HepG2 (cell line): Measurements from ENCODE around the gene GATB. TPM values are rescaled to one million over a fixed set of nuclear protein-coding genes. Genes with fewer than 3 reads are reported as not detected.

Experiments
- ATAC-seq: fragments of 200-7000 bp; cut with Tn5 transposase; 3 replicates; pipeline ENCODE4 v1.9.1; 2020; ENCODE audit warnings: mild to moderate bottlenecking, moderate library complexity
- BruUV-seq: library from RNA; stranded (reverse); fragments of 400-500 nt; replicated peaks from 2 replicates; lab custom pipeline; 2021; lab: Mats Ljungman, UMichigan
- CTCF ChIA-PET: fragments of 300-600 bp; formaldehyde crosslinking; extraction: SDS; loops from one replicate; lab custom pipeline; 2021; ENCODE audit warnings: low total read pairs, inconsistent platforms, low intra/inter-chr PET ratio; lab: Yijun Ruan, JAX
- POLR2A ChIA-PET: fragments of 350-600 bp; sonication (Branson Sonifier 250); formaldehyde crosslinking; loops from one replicate; lab custom pipeline; 2020; ENCODE audit warnings: antibody characterized with exemption, inconsistent platforms; lab: Yijun Ruan, JAX
- DNase-seq: peaks from one replicate; pipeline ENCODE4 v3.0.0-alpha.2; 2015; ENCODE audit warnings: low spot score
- FAIRE-seq: peaks from 3 replicates; lab custom pipeline; 2011; peaks lifted over from hg19 to GRCh38; lab: Jason Lieb, UNC
- H2AFZ ChIP-seq: one replicate; pipeline ENCODE4 v1.6.1; 2011; ENCODE audit warnings: low read length, inconsistent platforms
- H3K27ac ChIP-seq: fragments of 300-600 bp; 3 replicates; pipeline ENCODE4 v1.8.0; 2011; ENCODE audit warnings: mixed run types, mild to moderate bottlenecking, mixed read lengths, low read length, inconsistent platforms; ENCODE audit not compliant: insufficient read depth; ENCODE audit errors: extremely low read length
- H3K27me3 ChIP-seq, 2 experiments: fragments of 200-600 bp in 1 of 2; 2 replicates in 1 of 2; 3 replicates in 1 of 2; pipeline versions ENCODE4 v1.6.0 to v1.8.0; 2011; ENCODE audit warnings: low read length in 2 of 2, mild to moderate bottlenecking in 2 of 2, moderate library complexity in 2 of 2, inconsistent platforms in 1 of 2; ENCODE audit not compliant: insufficient read depth in 2 of 2, control insufficient read depth in 1 of 2
- H3K36me3 ChIP-seq, 2 experiments: fragments of 200-600 bp in 1 of 2; replicated peaks in 1 of 2; 2 replicates in 1 of 2; 3 replicates in 1 of 2; pipeline versions ENCODE4 v1.5.1 to v1.8.0; 2011; ENCODE audit warnings: low read length in 2 of 2, inconsistent platforms in 1 of 2; ENCODE audit not compliant: insufficient read depth in 2 of 2, control insufficient read depth in 1 of 2
- H3K4me1 ChIP-seq: 2 replicates; pipeline ENCODE4 v1.5.1; 2012; ENCODE audit warnings: low read length, inconsistent platforms; ENCODE audit not compliant: insufficient read depth
- H3K4me2 ChIP-seq: 2 replicates; pipeline ENCODE4 v1.6.0; 2011; ENCODE audit warnings: low read depth, low read length, inconsistent platforms
- H3K4me3 ChIP-seq, 3 experiments: fragments of 200-600 bp in 1 of 3; sonication (generic), shearing (Covaris generic) in 1 of 3; replicated peaks in 1 of 3; 2 replicates each; pipeline ENCODE4 v1.5.1; 2011 to 2016; ENCODE audit warnings: low read length in 3 of 3, inconsistent platforms in 2 of 3, low read depth in 2 of 3, mild to moderate bottlenecking in 2 of 3, control low read depth in 1 of 3, mixed read lengths in 1 of 3; ENCODE audit not compliant: insufficient read depth in 1 of 3
- H3K79me2 ChIP-seq: one replicate; pipeline ENCODE4 v1.6.1; 2011; ENCODE audit warnings: low read length, inconsistent platforms; ENCODE audit not compliant: insufficient read depth
- H3K9ac ChIP-seq: 2 replicates; pipeline ENCODE4 v1.6.0; 2011; ENCODE audit warnings: mild to moderate bottlenecking, low read depth, low read length, inconsistent platforms; ENCODE audit not compliant: insufficient read depth
- H3K9me3 ChIP-seq: 2 replicates; pipeline ENCODE4 v1.5.1; 2012; ENCODE audit warnings: mild to moderate bottlenecking, low read length
- H4K20me1 ChIP-seq: 2 replicates; pipeline ENCODE4 v1.6.0; 2011; ENCODE audit warnings: inconsistent platforms, mild to moderate bottlenecking, low read length, moderate library complexity; ENCODE audit not compliant: insufficient read depth
- ATAD3A ChIP-seq: sonication (generic); formaldehyde crosslinking; IDR thresholded peaks from 2 replicates; pipeline ENCODE4 v1.4.0; 2020; ENCODE audit warnings: missing genetic modification reagents
- ATF1 ChIP-seq: IDR thresholded peaks from 2 replicates; pipeline ENCODE4 v1.6.1; 2016; ENCODE audit warnings: mild to moderate bottlenecking, control low read depth
- FOXA1 ChIP-seq, 2 experiments: fragments of 450-650 bp in 1 of 2; sonication (generic) in 1 of 2; formaldehyde crosslinking in 1 of 2; IDR thresholded peaks; 2 replicates each; pipeline versions ENCODE4 v1.4.0 to v1.6.1; 2016 to 2020; ENCODE audit warnings: missing genetic modification reagents in 1 of 2
- FOXJ3 ChIP-seq: sonication (generic); formaldehyde crosslinking; IDR thresholded peaks from 2 replicates; pipeline ENCODE4 v1.4.0; 2020; ENCODE audit warnings: missing genetic modification reagents, mild to moderate bottlenecking, borderline replicate concordance
- ISL2 ChIP-seq: sonication (generic); formaldehyde crosslinking; IDR thresholded peaks from 2 replicates; pipeline ENCODE4 v1.5.0; 2020; ENCODE audit warnings: missing genetic modification reagents
- RARG ChIP-seq: sonication (generic); formaldehyde crosslinking; IDR thresholded peaks from 2 replicates; pipeline ENCODE4 v1.4.0; 2020; ENCODE audit warnings: low read depth, mild to moderate bottlenecking, missing genetic modification reagents
- XBP1 ChIP-seq: sonication (generic); formaldehyde crosslinking; IDR thresholded peaks from 2 replicates; pipeline ENCODE4 v1.5.0; 2020; ENCODE audit warnings: missing genetic modification reagents
- ZFYVE20 ChIP-seq: sonication (generic); formaldehyde crosslinking; IDR thresholded peaks from 2 replicates; pipeline ENCODE4 v1.8.0; 2023; ENCODE audit warnings: low read depth, mild to moderate bottlenecking, moderate library complexity, missing genetic modification reagents, borderline replicate concordance
- ZNF3 ChIP-seq: IDR thresholded peaks from 2 replicates; pipeline ENCODE4 v1.7.0; 2017; ENCODE audit warnings: inconsistent platforms
- ZNF660 ChIP-seq: sonication (generic); formaldehyde crosslinking; IDR thresholded peaks from 2 replicates; pipeline ENCODE4 v1.5.1; 2020; ENCODE audit warnings: mild to moderate bottlenecking, low read depth, missing genetic modification reagents, borderline replicate concordance
- ZNF670 ChIP-seq: sonication (generic); formaldehyde crosslinking; IDR thresholded peaks from 2 replicates; pipeline ENCODE4 v1.8.0; 2022; ENCODE audit warnings: mild to moderate bottlenecking, missing genetic modification reagents, borderline replicate concordance
- ZNF709 ChIP-seq: sonication (generic); formaldehyde crosslinking; IDR thresholded peaks from 2 replicates; pipeline ENCODE4 v1.5.0; 2020; ENCODE audit warnings: mild to moderate bottlenecking, missing genetic modification reagents
- ZNF792 ChIP-seq: IDR thresholded peaks from 2 replicates; pipeline ENCODE4 v1.6.1; 2016
- whole genome bisulfite sequencing: methylation state at CpG from one replicate; pipeline ENCODE4 v1.1.6; 2017; ENCODE audit warnings: low lambda C conversion rate; 5-methylcytosine and 5-hydroxymethylcytosine counted together
- in situ Hi-C: cut with HindIII; loops from 2 replicates; pipeline ENCODE4 v1.10.0; 2017; ENCODE audit warnings: low pct_unique_long_range_greater_than_20kb; ENCODE audit not compliant: extremely low pct_ligation_motif_present
- intact Hi-C: fragments of 100-400 bp; cut with micrococcal nuclease; formaldehyde crosslinking; loops from one replicate; pipeline ENCODE4 v1.10.0; 2022; ENCODE audit not compliant: unreplicated experiment
- polyA plus RNA-seq, 8 experiments: library from polyadenylated mRNA; depleted of rRNA in 3 of 8; stranded (reverse) in 7 of 8; unstranded in 1 of 8; fragments of >200 nt; fragmentation: Illumina TruSeq in 4 of 8; extraction: Trizol in 4 of 8; gene quantifications; 2 replicates each; pipeline versions ENCODE4 v1.2.1 to v1.2.3, GENCODE V29; 2011 to 2016; ENCODE audit warnings: low read depth in 4 of 8, missing spikeins in 1 of 8, mixed read lengths in 1 of 8; ENCODE audit not compliant: insufficient read depth in 1 of 8
- total RNA-seq, 5 experiments: library from RNA; depleted of rRNA; stranded (reverse); fragments of >200 nt; fragmentation: Illumina TruSeq; extraction: Trizol; gene quantifications; 2 replicates each; pipeline ENCODE4 v1.2.3, GENCODE V29; 2016; ENCODE audit warnings: low read depth in 1 of 5
- TF ChIP-seq, protein P1 (sequence below): IDR thresholded peaks from 2 replicates; pipeline ENCODE4 v1.6.1; 2012; ENCODE audit warnings: inconsistent platforms
- TF ChIP-seq, protein P2 (sequence below): sonication (generic); formaldehyde crosslinking; conservative IDR thresholded peaks from 2 replicates; pipeline ENCODE4 v1.4.0; 2020; ENCODE audit warnings: missing genetic modification reagents
- TF ChIP-seq, protein P3 (sequence below): sonication (generic); formaldehyde crosslinking; IDR thresholded peaks from 2 replicates; pipeline ENCODE4 v1.8.1; 2023; ENCODE audit warnings: missing genetic modification reagents, mild to moderate bottlenecking, borderline replicate concordance
- TF ChIP-seq, protein P4 (sequence below): sonication (generic); formaldehyde crosslinking; IDR thresholded peaks from 2 replicates; pipeline ENCODE4 v1.8.1; 2023; ENCODE audit warnings: missing genetic modification reagents, inconsistent platforms, borderline replicate concordance

The GATB gene
- total and polyA plus RNA-seq, 2 of the 13 experiments (the other 11 are each of a cell fraction or from before 2014, with no cell fraction given) = 32.3 to 32.4 TPM

DNA sequence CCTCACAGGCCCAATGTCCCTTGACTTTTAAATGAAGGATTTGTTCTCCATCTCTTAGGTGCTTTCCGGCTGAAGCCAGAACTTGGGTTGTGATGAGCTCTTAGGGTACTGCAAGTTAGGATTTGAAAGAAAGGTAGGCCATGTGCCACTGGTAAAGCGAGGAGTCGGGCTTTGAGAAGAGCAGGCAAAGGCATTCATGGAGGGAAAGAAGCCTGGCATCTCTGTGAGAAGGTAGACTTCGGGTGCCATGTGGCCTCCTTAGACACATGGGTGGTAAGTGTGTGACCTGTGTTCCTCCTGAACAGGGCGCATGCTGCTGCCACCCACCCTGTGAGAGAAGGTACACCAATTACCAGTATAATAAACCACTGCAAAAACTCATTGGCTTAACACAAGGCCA, 102.9 kb downstream of the GATB start:
- Histone ChIP-seq H3K79me2 (no peaks in the 10 kb centered on the region), H3K9me3 (no peaks in the 10 kb centered on the region), H3K4me3 (no peak overlapping the region), H3K4me2 (no peak overlapping the region), H3K27me3 (no peaks in the 10 kb centered on the region), H3K9ac (no peak overlapping the region), H3K36me3 (peaks cover 0 to 7% of the 10 kb centered on the region in 2 experiments; a peak in 1 of 5 replicates), H2AFZ (no peak overlapping the region), H4K20me1 (no peaks in the 10 kb centered on the region), H3K27ac (no peak overlapping the region), H3K4me1 (no peaks in the 10 kb centered on the region)
- ATAC-seq (no peak), DNase-seq (no peak), FAIRE-seq (no peak)
- no TSS peak for BruUV-seq
- POLR2A ChIA-PET = no interaction called here
- in situ Hi-C loops = no loop called here
- CTCF ChIA-PET = no interaction called here
- intact Hi-C loops = no loop called here
- TF ChIP-seq, protein P1, sequence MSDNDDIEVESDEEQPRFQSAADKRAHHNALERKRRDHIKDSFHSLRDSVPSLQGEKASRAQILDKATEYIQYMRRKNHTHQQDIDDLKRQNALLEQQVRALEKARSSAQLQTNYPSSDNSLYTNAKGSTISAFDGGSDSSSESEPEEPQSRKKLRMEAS = no peak
- TF ChIP-seq ATF1 (CRISPR knock-in tag) = no peak
- TF ChIP-seq ZNF660 = no peak
- TF ChIP-seq XBP1 = no peak
- TF ChIP-seq ZNF3 (CRISPR knock-in tag) = no peak
- TF ChIP-seq, protein P2, sequence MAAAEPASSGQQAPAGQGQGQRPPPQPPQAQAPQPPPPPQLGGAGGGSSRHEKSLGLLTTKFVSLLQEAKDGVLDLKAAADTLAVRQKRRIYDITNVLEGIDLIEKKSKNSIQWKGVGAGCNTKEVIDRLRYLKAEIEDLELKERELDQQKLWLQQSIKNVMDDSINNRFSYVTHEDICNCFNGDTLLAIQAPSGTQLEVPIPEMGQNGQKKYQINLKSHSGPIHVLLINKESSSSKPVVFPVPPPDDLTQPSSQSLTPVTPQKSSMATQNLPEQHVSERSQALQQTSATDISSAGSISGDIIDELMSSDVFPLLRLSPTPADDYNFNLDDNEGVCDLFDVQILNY = no peak
- TF ChIP-seq ISL2 = no peak
- 87% methylated on average over 4 of the region's 5 CpGs for WGBS

DNA sequence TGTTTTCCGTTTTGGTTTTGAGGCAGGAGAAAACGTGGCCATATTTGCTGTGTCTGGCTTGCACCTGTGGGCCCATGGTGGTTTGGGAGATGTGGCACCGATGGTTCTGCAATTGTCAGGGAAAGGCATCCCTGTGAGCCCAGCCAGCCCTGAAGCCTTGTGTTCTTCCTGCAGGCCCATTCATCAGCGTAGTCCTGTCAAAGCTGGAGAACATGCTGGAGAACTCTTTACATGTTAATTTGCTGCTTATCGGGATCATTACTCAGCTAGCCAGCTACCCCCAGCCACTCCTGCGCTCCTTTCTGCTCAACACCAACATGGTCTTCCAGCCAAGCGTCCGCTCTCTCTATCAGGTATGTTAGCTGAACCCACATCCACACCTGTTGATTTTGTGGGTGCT, 104.7 kb downstream of the GATB start:
- TF ChIP-seq ZFYVE20 (CRISPR knock-in tag) (no peak), ZNF792 (no peak), FOXA1 (IDR thresholded peaks at IDR 0.05) (no peak), FOXA1 (CRISPR knock-in tag; IDR thresholded peaks at IDR 0.05) (no peak), RARG (CRISPR knock-in tag) (no peak), FOXJ3 (CRISPR knock-in tag) (no peak), ZNF709 (no peak), ZNF670 (CRISPR knock-in tag) (no peak), ATAD3A (CRISPR knock-in tag) (no peak)
- TF ChIP-seq, protein P3, sequence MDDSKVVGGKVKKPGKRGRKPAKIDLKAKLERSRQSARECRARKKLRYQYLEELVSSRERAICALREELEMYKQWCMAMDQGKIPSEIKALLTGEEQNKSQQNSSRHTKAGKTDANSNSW (CRISPR knock-in tag) = no peak
- TF ChIP-seq, protein P4, sequence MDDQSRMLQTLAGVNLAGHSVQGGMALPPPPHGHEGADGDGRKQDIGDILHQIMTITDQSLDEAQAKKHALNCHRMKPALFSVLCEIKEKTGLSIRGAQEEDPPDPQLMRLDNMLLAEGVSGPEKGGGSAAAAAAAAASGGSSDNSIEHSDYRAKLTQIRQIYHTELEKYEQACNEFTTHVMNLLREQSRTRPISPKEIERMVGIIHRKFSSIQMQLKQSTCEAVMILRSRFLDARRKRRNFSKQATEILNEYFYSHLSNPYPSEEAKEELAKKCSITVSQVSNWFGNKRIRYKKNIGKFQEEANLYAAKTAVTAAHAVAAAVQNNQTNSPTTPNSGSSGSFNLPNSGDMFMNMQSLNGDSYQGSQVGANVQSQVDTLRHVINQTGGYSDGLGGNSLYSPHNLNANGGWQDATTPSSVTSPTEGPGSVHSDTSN (CRISPR knock-in tag) = no peak
- POLR2A ChIA-PET = no interaction called here

More for the DNA sequence above, 104.7 kb downstream of the GATB start:
- in situ Hi-C loops (no loop called here), intact Hi-C loops (no loop called here)
- no peaks in the 10 kb centered on the region for H4K20me1 ChIP-seq
- H3K4me2 ChIP-seq = no peak overlapping the region
- no peak overlapping the region for H2AFZ ChIP-seq
- FAIRE-seq (no peak), DNase-seq (no peak), ATAC-seq (no peak)
- no peak overlapping the region for H3K27ac ChIP-seq
- H3K4me1 ChIP-seq = no peaks in the 10 kb centered on the region
- H3K27me3 ChIP-seq = no peaks in the 10 kb centered on the region; a peak in 1 of 5 replicates
- H3K9me3 ChIP-seq = no peaks in the 10 kb centered on the region
- H3K79me2 ChIP-seq = no peaks in the 10 kb centered on the region
- no TSS peak for BruUV-seq
- H3K36me3 ChIP-seq = peaks cover 0 to 7% of the 10 kb centered on the region in 2 experiments; a peak in 2 of 5 replicates
- no peak overlapping the region for H3K4me3 ChIP-seq
- CTCF ChIA-PET = no interaction called here
- H3K9ac ChIP-seq = no peak overlapping the region
- 75% methylated on average over 7 of the region's 8 CpGs for WGBS
